ENCODE measurements around the gene GIMAP1.

DNA sequence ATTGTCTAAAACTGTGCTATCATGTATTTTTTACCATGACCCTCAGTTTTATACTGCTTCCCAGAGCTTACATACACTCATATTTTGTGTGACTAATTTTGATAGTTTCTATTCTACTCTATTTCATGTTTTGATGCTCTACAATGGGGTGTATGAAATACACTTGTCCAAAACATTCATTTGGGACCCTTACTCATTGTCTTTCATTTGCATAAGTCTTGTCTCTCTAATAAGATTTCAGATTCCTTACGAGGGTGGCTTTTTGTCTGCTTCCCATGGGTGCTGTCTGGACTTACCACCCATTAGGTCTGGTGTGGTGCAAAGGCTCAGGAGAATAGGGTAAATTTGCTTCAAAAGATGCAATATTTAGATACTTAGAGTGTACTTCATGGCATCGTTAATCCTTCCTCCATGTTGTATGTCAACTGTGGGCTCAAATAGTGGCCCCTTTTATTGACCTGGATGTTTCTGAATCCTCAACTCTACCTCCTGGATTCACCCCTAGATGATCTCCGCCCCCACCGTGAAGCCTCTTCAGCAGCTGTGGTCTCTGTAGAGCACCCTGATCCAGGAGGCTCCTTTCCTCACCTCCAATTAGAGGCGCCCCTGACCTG is 17.2 kb downstream of the GIMAP1 start:
- TF ChIP-seq, protein P1, sequence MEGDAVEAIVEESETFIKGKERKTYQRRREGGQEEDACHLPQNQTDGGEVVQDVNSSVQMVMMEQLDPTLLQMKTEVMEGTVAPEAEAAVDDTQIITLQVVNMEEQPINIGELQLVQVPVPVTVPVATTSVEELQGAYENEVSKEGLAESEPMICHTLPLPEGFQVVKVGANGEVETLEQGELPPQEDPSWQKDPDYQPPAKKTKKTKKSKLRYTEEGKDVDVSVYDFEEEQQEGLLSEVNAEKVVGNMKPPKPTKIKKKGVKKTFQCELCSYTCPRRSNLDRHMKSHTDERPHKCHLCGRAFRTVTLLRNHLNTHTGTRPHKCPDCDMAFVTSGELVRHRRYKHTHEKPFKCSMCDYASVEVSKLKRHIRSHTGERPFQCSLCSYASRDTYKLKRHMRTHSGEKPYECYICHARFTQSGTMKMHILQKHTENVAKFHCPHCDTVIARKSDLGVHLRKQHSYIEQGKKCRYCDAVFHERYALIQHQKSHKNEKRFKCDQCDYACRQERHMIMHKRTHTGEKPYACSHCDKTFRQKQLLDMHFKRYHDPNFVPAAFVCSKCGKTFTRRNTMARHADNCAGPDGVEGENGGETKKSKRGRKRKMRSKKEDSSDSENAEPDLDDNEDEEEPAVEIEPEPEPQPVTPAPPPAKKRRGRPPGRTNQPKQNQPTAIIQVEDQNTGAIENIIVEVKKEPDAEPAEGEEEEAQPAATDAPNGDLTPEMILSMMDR (IDR thresholded peaks at IDR 0.05 in 8 of 11, conservative IDR thresholded peaks at IDR 0.05 in 3 of 11) = no peak
- no peak for TF ChIP-seq POLR2A (IDR thresholded peaks at IDR 0.05)

All from spleen (tissue), 7 donors.